BE2C (cell line): ENCODE results near the gene MRPL57.

Experiments used
- DNase-seq: peaks from one replicate; pipeline ENCODE4 v3.0.0-alpha.2; 2020
- H3K27me3 ChIP-seq: fragments of 250-450 bp; sonication (Bioruptor Pico); 2 replicates; pipeline ENCODE4 v1.5.1; 2020; ENCODE audit warnings: mild to moderate bottlenecking
- H3K36me3 ChIP-seq: fragments of 250-450 bp; sonication (Bioruptor Pico); 2 replicates; pipeline ENCODE4 v1.5.1; 2020; ENCODE audit warnings: mild to moderate bottlenecking
- H3K4me1 ChIP-seq: fragments of 250-450 bp; sonication (Bioruptor Pico); 2 replicates; pipeline ENCODE4 v1.5.1; 2020
- H3K4me3 ChIP-seq: 2 replicates; pipeline ENCODE4 v1.5.1; 2011; ENCODE audit warnings: low read depth, low read length
- H3K9me3 ChIP-seq: fragments of 250-450 bp; sonication (Bioruptor Pico); 2 replicates; pipeline ENCODE4 v1.5.1; 2020
- CTCF ChIP-seq: IDR thresholded peaks from 2 replicates; pipeline ENCODE4 v1.5.1; 2012; ENCODE audit warnings: mild to moderate bottlenecking, low read depth, low read length

Gene MRPL57

GRCh38 chr13:21138561-21138960 lies 37.9 kb upstream of the MRPL57 start:
- H3K4me1 ChIP-seq, result no peaks in the 10 kb centered on the region
- no peak overlapping the region for H3K4me3 ChIP-seq
- no peak for DNase-seq
- TF ChIP-seq CTCF, result no peak
- H3K9me3 ChIP-seq, result no peaks in the 10 kb centered on the region
- peaks cover 40% of the 10 kb centered on the region for H3K27me3 ChIP-seq
- H3K36me3 ChIP-seq, result peaks cover 18% of the 10 kb centered on the region

DNA sequence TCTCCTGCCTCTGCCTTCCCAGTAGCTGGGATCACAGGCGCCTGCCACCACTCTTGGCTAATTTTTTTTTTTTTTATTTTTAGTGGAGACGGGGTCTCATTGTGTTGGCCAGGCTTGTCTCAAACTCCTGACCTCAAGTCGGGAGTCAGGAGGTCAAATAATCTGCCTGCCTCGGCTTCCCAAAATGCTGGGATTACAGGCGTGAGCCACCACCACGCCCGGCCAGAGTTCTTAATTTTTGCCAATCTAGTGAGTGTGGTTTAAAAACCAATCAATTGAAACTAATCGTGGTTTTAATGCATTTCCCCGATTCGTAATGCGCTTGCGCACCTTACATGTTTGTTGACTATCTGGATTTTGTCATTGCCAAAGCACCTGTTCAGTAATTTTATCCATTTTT lies 37.1 kb upstream of the MRPL57 start:
- Histone ChIP-seq H3K4me1 (no peaks in the 10 kb centered on the region), H3K9me3 (no peaks in the 10 kb centered on the region), H3K36me3 (peaks cover 21% of the 10 kb centered on the region), H3K27me3 (peaks cover 33% of the 10 kb centered on the region), H3K4me3 (peak overlapping the region; percentile 75)
- DNase-seq, result no peak
- TF ChIP-seq CTCF, result no peak

GRCh38 chr13:21142766-21143165 lies 33.7 kb upstream of the MRPL57 start:
- H3K4me3 ChIP-seq, result no peak overlapping the region
- no peaks in the 10 kb centered on the region for H3K9me3 ChIP-seq
- H3K4me1 ChIP-seq, result no peaks in the 10 kb centered on the region
- peaks cover 44% of the 10 kb centered on the region for H3K36me3 ChIP-seq
- peaks cover 6% of the 10 kb centered on the region; the same call in 1 of the 2 replicates for H3K27me3 ChIP-seq
- no peak for TF ChIP-seq CTCF
- no peak for DNase-seq

- Histone ChIP-seq H3K9me3 (no peaks in the 10 kb centered on the region), H3K27me3 (no peaks in the 10 kb centered on the region), H3K36me3 (peaks cover 37% of the 10 kb centered on the region), H3K4me3 (no peak overlapping the region), H3K4me1 (no peaks in the 10 kb centered on the region)
- no peak for TF ChIP-seq CTCF
- DNase-seq, result no peak
Measured at GRCh38 chr13:21147827-21148226, 28.6 kb upstream of the MRPL57 start.

- Histone ChIP-seq H3K9me3 (no peaks in the 10 kb centered on the region), H3K27me3 (no peaks in the 10 kb centered on the region), H3K36me3 (peaks cover 29% of the 10 kb centered on the region), H3K4me3 (no peak overlapping the region), H3K4me1 (no peaks in the 10 kb centered on the region)
- TF ChIP-seq CTCF, result no peak
- DNase-seq, result no peak
Measured at GRCh38 chr13:21148557-21149258, 27.8 kb upstream of the MRPL57 start.

DNA sequence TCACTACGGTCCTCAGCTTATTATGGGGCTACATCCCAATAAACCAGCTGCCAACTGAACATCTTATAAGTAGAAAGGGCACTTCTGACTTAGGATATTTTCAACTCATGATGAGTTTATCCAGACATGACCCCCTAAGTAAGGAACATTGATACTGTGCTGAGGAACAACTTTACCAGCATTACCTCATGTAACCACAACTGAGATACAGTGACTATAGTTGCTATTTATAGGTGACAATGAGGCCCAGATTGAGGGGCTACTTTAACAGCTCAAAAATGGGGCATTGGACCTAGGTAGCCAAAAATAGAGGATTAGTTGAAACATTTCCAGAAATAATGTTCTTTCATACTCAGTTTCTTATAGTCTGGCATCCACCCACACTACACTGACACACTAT lies 26.9 kb upstream of the MRPL57 start:
- H3K4me3 ChIP-seq, result no peak overlapping the region
- H3K9me3 ChIP-seq, result no peaks in the 10 kb centered on the region
- H3K4me1 ChIP-seq, result peaks cover 6% of the 10 kb centered on the region; the same call in 1 of the 2 replicates
- peaks cover 27% of the 10 kb centered on the region for H3K36me3 ChIP-seq
- DNase-seq, result no peak
- no peak for TF ChIP-seq CTCF
- no peaks in the 10 kb centered on the region for H3K27me3 ChIP-seq
